NB4 (cell line): Measurements from ENCODE around the gene XYLT1.

Source experiments
- DNase-seq: peaks from one replicate; pipeline ENCODE4 v3.0.0; 2010; ENCODE audit warnings: low read depth
- H3K4me3 ChIP-seq: one replicate; pipeline ENCODE4 v1.5.1; 2011; ENCODE audit warnings: mild to moderate bottlenecking, low read depth, low read length, moderate library complexity
- MYC ChIP-seq: IDR thresholded peaks from 2 replicates; pipeline ENCODE4 v1.6.1; 2011; ENCODE audit warnings: low read depth, low read length
- POLR2A ChIP-seq: IDR thresholded peaks from 2 replicates; pipeline ENCODE4 v1.6.1; 2011; ENCODE audit warnings: mild to moderate bottlenecking; ENCODE audit not compliant: insufficient read length; ENCODE audit errors: extremely low read depth
- TF ChIP-seq, protein P1 (sequence below): IDR thresholded peaks from 2 replicates; pipeline ENCODE4 v1.6.1; 2011; ENCODE audit warnings: low read depth, low read length
- TF ChIP-seq, protein P2 (sequence below): IDR thresholded peaks from one replicate; pipeline ENCODE4 v1.5.1; 2012; ENCODE audit warnings: low read depth, low read length

XYLT1 gene

DNA sequence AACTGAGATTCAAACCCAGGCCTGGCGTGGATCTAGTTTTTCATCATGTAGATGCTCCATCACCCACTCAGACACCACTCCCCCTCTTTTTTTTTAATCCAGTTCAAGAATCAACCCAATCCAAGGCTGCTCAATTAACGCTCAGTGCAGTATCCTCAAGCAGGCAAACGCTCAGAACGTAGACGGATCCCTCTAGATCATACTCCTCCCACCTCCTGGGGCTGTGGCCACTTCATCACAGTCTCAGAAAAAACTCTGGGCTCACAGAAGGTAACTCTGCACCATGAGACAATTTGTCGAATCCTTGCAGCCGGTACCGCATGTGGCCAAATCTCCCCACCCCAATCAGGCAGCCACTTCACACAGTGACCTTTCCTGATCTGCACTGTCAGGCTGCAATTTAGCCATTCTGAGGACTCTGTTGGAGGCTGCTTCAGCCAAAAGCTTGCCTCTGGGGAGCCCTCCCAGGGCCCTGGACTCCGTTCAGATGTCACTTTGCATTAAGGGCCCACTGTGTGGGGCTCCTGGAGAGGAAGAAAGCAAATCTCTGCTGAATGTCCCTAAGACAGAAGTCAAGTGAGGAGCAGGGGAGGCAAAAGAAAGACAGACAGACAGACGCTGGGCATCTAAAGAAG lies 183.5 kb downstream of the XYLT1 start:
- TF ChIP-seq MYC, result no peak
- TF ChIP-seq POLR2A, result no peak
- TF ChIP-seq, protein P1, sequence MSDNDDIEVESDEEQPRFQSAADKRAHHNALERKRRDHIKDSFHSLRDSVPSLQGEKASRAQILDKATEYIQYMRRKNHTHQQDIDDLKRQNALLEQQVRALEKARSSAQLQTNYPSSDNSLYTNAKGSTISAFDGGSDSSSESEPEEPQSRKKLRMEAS, result no peak
- TF ChIP-seq, protein P2, sequence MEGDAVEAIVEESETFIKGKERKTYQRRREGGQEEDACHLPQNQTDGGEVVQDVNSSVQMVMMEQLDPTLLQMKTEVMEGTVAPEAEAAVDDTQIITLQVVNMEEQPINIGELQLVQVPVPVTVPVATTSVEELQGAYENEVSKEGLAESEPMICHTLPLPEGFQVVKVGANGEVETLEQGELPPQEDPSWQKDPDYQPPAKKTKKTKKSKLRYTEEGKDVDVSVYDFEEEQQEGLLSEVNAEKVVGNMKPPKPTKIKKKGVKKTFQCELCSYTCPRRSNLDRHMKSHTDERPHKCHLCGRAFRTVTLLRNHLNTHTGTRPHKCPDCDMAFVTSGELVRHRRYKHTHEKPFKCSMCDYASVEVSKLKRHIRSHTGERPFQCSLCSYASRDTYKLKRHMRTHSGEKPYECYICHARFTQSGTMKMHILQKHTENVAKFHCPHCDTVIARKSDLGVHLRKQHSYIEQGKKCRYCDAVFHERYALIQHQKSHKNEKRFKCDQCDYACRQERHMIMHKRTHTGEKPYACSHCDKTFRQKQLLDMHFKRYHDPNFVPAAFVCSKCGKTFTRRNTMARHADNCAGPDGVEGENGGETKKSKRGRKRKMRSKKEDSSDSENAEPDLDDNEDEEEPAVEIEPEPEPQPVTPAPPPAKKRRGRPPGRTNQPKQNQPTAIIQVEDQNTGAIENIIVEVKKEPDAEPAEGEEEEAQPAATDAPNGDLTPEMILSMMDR, result no peak
- no peak overlapping the region for H3K4me3 ChIP-seq
- DNase-seq, result no peak

DNA sequence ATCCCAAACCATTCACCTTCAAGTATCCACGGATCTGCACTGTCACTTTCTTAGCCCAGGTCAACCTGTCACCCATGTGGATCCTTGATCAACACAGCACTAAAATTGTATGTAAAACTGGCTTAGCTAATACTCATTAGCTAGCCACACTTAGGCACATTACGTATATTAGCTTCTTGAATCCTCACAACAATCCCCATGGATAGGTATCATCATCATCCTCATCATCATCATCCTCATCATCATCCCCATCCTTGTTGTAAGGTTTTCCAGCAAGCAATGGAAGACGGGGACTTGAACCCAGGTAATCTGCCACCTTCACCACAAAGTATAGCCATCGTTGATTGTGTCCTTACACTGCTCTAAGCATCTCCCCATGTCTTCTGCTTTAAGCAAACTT lies 184.3 kb downstream of the XYLT1 start:
- no peak for DNase-seq
- TF ChIP-seq MYC, result no peak
- TF ChIP-seq, protein P1, result no peak
- no peak for TF ChIP-seq POLR2A
- TF ChIP-seq, protein P2, result no peak
- H3K4me3 ChIP-seq, result no peak overlapping the region

DNA sequence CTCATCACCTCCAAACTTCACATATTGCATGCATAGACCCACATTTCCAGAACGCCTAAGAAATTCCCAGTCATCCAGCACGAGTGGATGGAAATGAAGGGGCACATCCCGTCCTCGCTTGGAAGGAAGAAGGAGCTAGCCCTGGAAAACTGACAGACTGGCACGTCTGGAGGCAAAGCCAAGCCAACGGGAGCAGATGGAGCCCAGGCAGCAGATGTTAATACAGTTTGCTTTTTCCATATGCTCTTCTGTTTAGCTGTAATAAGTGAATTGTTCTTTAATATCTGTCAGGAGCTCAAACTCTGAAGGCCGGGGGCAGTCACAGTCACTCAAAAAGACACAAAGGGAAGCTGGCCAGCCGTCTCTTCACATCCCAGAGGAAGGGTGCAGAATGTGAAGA lies 187.7 kb downstream of the XYLT1 start:
- H3K4me3 ChIP-seq, result no peak overlapping the region
- DNase-seq, result no peak
- TF ChIP-seq, protein P2, result no peak
- no peak for TF ChIP-seq POLR2A
- TF ChIP-seq, protein P1, result no peak
- no peak for TF ChIP-seq MYC

DNA sequence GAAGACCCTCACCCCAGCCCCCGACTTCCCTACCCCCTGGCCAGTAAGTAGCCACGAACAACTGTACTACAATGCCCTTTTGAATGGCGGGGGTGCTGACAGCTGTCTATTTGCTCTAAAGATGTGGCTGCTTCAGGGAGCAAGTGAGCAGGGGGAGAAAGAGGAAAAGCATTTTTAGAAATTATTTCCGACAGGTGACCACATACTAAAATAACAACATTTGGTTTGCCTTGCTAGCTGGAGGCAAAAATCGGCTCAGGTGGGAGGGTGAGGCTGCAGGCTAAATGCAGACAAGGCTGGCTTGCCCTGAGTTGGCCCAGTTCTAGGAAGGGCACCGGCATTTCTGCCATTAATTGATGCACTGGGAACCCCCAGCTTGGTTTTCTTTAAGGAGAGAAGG lies 188.5 kb downstream of the XYLT1 start:
- no peak for DNase-seq
- TF ChIP-seq MYC, result no peak
- TF ChIP-seq, protein P2, result no peak
- TF ChIP-seq, protein P1, result no peak
- no peak for TF ChIP-seq POLR2A
- H3K4me3 ChIP-seq, result no peak overlapping the region

DNA sequence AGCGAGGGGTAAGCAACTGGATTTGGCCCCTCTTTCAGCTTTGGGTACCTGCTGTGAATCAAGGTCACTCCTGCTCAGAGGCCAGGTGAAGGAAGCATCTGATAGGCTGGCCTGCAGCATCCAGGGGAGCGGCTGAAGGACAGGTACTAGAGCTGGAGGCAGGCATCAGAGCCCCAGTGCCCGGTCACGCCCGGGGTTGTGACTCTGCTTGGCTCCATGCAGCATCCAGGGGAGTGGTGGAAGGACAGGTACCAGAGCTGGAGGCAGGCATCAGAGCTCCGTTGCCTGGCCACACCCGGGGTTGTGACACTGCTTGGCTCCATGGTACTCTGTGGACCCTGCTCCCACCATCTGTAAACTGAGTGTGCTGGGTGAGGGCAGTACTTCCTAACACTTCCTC lies 189.7 kb downstream of the XYLT1 start:
- H3K4me3 ChIP-seq, result no peak overlapping the region
- TF ChIP-seq MYC, result no peak
- TF ChIP-seq, protein P2, result no peak
- TF ChIP-seq, protein P1, result no peak
- no peak for TF ChIP-seq POLR2A
- DNase-seq, result no peak

DNA sequence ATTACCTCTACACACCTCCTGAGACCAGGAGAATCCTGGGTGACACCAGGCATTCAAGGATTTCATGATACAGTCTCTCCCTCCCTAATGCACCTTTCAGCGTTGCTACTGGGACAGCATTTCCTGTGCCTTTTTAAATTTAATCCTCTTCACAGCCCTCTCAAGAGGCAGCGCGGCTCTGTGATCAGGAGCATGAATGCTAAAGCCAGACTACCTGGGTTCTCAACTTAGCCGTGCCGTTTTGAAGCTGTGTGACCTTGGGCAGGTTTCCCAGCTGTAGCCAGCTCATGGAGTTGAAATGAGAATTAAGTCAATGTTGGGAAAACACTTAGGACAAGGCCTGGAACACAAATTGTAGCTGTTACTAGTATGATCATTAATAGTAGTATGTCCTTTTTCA lies 191.8 kb downstream of the XYLT1 start:
- no peak for DNase-seq
- H3K4me3 ChIP-seq, result no peak overlapping the region
- TF ChIP-seq, protein P2, result no peak
- no peak for TF ChIP-seq POLR2A
- TF ChIP-seq MYC, result no peak
- TF ChIP-seq, protein P1, result no peak
